Uterus (tissue), 4 donors: ENCODE measurements around the gene GM2A. TPM values are rescaled to one million over a fixed set of nuclear protein-coding genes. Genes with fewer than 3 reads are reported as not detected.

ENCODE experiments used
- DNase-seq, 2 donors: peaks; one replicate each; pipeline ENCODE4 v3.0.0-alpha.2; 2019 to 2020
- H3K27ac ChIP-seq, 2 donors: fragments of 200-600 bp; sonication (generic); 1 replicate in 1 of 2; 2 replicates in 1 of 2; pipeline ENCODE4 v1.5.1; 2016 to 2018
- H3K27me3 ChIP-seq, 2 donors: fragments of 200-600 bp; sonication (generic); one replicate each; pipeline ENCODE4 v1.5.1; 2018 to 2019; ENCODE audit warnings: control low read depth in 1 of 2
- H3K36me3 ChIP-seq, 2 donors: fragments of 200-600 bp; sonication (generic); one replicate each; pipeline ENCODE4 v1.5.1; 2019; ENCODE audit warnings: control low read depth in 1 of 2
- H3K4me1 ChIP-seq, 2 donors: fragments of 200-600 bp; sonication (generic); one replicate each; pipeline ENCODE4 v1.5.1; 2018 to 2019; ENCODE audit warnings: control low read depth in 1 of 2
- H3K4me3 ChIP-seq, 2 donors: fragments of 200-600 bp; sonication (generic); 1 replicate in 1 of 2; 2 replicates in 1 of 2; pipeline ENCODE4 v1.5.1; 2018 to 2019; ENCODE audit warnings: mild to moderate bottlenecking in 1 of 2
- H3K9me3 ChIP-seq, 2 donors: fragments of 200-600 bp; sonication (generic); one replicate each; pipeline ENCODE4 v1.5.1; 2019; ENCODE audit warnings: control low read depth in 1 of 2
- POLR2A ChIP-seq, 2 donors: fragments of 450-650 bp; IDR thresholded peaks; one replicate each; pipeline ENCODE4 v1.6.1; 2016; ENCODE audit warnings: antibody characterized with exemption in 2 of 2, mild to moderate bottlenecking in 1 of 2, moderate library complexity in 1 of 2
- intact Hi-C: fragments of 100-400 bp; cut with DNase I; formaldehyde crosslinking; loops from one replicate; pipeline ENCODE4 v1.15.1; 2023; ENCODE audit warnings: low total_unique reads
- total RNA-seq, 4 donors: library from RNA; depleted of rRNA in 3 of 4; stranded (reverse); fragments of >200 nt in 3 of 4; gene quantifications; one replicate each; pipeline versions ENCODE4 v1.1.0 to v1.2.4, GENCODE V29; 2014 to 2023
- TF ChIP-seq, protein P1 (sequence below), 4 experiments: fragments of 200-600 bp in 2 of 4; fragments of 450-650 bp in 2 of 4; sonication (generic) in 2 of 4; IDR thresholded peaks; one replicate each; pipeline ENCODE4 v1.5.1; 2016 to 2019; ENCODE audit warnings: antibody characterized with exemption in 4 of 4, mild to moderate bottlenecking in 2 of 4, moderate library complexity in 1 of 4
- donor health status: DM: yes; HTN: yes; CAD: no.

The GM2A gene
- total RNA-seq, 4 donors from 2014 or later, result 14.7 to 33.8 (median 23.8) TPM

- Histone ChIP-seq H3K4me1 (no peaks in the 10 kb centered on the region), H3K4me3 (no peak overlapping the region), H3K27ac (no peak overlapping the region), H3K9me3 (no peaks in the 10 kb centered on the region), H3K36me3 (no peaks in the 10 kb centered on the region), H3K27me3 (no peaks in the 10 kb centered on the region)
- intact Hi-C loops, result no loop called here
- DNase-seq, result no peak
- no peak for TF ChIP-seq POLR2A (IDR thresholded peaks at IDR 0.05)
- TF ChIP-seq, protein P1, sequence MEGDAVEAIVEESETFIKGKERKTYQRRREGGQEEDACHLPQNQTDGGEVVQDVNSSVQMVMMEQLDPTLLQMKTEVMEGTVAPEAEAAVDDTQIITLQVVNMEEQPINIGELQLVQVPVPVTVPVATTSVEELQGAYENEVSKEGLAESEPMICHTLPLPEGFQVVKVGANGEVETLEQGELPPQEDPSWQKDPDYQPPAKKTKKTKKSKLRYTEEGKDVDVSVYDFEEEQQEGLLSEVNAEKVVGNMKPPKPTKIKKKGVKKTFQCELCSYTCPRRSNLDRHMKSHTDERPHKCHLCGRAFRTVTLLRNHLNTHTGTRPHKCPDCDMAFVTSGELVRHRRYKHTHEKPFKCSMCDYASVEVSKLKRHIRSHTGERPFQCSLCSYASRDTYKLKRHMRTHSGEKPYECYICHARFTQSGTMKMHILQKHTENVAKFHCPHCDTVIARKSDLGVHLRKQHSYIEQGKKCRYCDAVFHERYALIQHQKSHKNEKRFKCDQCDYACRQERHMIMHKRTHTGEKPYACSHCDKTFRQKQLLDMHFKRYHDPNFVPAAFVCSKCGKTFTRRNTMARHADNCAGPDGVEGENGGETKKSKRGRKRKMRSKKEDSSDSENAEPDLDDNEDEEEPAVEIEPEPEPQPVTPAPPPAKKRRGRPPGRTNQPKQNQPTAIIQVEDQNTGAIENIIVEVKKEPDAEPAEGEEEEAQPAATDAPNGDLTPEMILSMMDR (IDR thresholded peaks at IDR 0.05), result no peak
Observed at GRCh38 chr5:151244206-151244605, 8.8 kb upstream of the GM2A start.

- Histone ChIP-seq H3K36me3 (no peaks in the 10 kb centered on the region), H3K4me3 (no peak overlapping the region), H3K27ac (no peak overlapping the region), H3K27me3 (no peaks in the 10 kb centered on the region), H3K9me3 (no peaks in the 10 kb centered on the region), H3K4me1 (no peaks in the 10 kb centered on the region)
- no peak for TF ChIP-seq POLR2A (IDR thresholded peaks at IDR 0.05)
- TF ChIP-seq, protein P1 (IDR thresholded peaks at IDR 0.05), result no peak
- intact Hi-C loops, result no loop called here
- DNase-seq, result no peak
Observed at GRCh38 chr5:151245680-151246219, 7.2 kb upstream of the GM2A start.

- Histone ChIP-seq H3K4me1 (no peaks in the 10 kb centered on the region), H3K36me3 (no peaks in the 10 kb centered on the region), H3K27ac (no peak overlapping the region), H3K4me3 (no peak overlapping the region), H3K27me3 (no peaks in the 10 kb centered on the region), H3K9me3 (no peaks in the 10 kb centered on the region)
- DNase-seq, result no peak
- TF ChIP-seq, protein P1 (IDR thresholded peaks at IDR 0.05), result no peak
- TF ChIP-seq POLR2A (IDR thresholded peaks at IDR 0.05), result no peak
- intact Hi-C loops, result no loop called here
Observed at GRCh38 chr5:151248651-151249050, 4.3 kb upstream of the GM2A start.

DNA sequence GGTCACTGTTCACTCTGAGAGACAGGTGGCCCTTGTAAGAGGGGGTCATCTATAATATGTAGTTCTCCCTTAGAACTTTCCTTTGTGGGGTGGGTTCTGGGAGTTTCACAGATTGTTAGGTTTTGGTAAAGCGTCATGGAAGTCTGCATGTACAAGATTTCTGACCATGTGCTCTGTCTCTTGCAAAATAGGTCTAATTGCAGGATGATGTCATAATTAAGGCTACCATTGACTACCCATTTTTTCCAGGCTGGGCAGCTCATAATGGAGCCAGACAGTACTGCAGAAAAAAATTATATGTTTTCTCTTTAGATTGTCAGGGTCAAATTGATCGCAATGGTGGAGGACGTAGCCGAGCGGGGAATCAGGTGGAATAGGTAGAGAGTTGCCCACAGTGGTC, 3.7 kb upstream of the GM2A start:
- H3K4me1 ChIP-seq, result peaks cover 0 to 2% of the 10 kb centered on the region in 2 donors
- intact Hi-C loops, result no loop called here
- H3K4me3 ChIP-seq, result no peak overlapping the region
- TF ChIP-seq POLR2A (IDR thresholded peaks at IDR 0.05), result no peak
- TF ChIP-seq, protein P1 (IDR thresholded peaks at IDR 0.05), result no peak
- H3K9me3 ChIP-seq, result no peaks in the 10 kb centered on the region
- no peak for DNase-seq
- H3K36me3 ChIP-seq, result no peaks in the 10 kb centered on the region
- no peaks in the 10 kb centered on the region for H3K27me3 ChIP-seq
- no peak overlapping the region for H3K27ac ChIP-seq

GRCh38 chr5:151250346-151251000, 2.5 kb upstream of the GM2A start:
- no peak overlapping the region for H3K4me3 ChIP-seq
- H3K4me1 ChIP-seq, result peaks cover 0 to 4% of the 10 kb centered on the region in 2 donors
- H3K9me3 ChIP-seq, result no peaks in the 10 kb centered on the region
- intact Hi-C loops, result no loop called here
- no peak for TF ChIP-seq POLR2A (IDR thresholded peaks at IDR 0.05)
- TF ChIP-seq, protein P1 (IDR thresholded peaks at IDR 0.05), result no peak
- no peak for DNase-seq
- H3K27ac ChIP-seq, result no peak overlapping the region
- no peaks in the 10 kb centered on the region for H3K27me3 ChIP-seq
- no peaks in the 10 kb centered on the region for H3K36me3 ChIP-seq
